Measurements from ENCODE around the gene MEGF8.
"Not testable (repeated sequence)": the region's sequence is repeated elsewhere in the genome, so short reads cannot be mapped to it uniquely, and the experiment has no call there.

The MEGF8 gene

GRCh38 chr19:42328854-42329253 is 3.4 kb downstream of the MEGF8 start:
- no peak for DNase-seq (ENCODE audit: extremely low read depth, low read depth)
- no peak for TF ChIP-seq CTCF (IDR thresholded peaks at IDR 0.05; ENCODE audit: low read depth, low read length, missing control alignments)
- no peak overlapping the region for H3K4me3 ChIP-seq (replicated peaks; ENCODE audit: low read depth, low read length)

- H3K4me3 ChIP-seq (replicated peaks; ENCODE audit: low read depth, low read length), result no peak overlapping the region
- DNase-seq (ENCODE audit: extremely low read depth, low read depth), result no peak
- TF ChIP-seq CTCF (IDR thresholded peaks at IDR 0.05; ENCODE audit: low read depth, low read length, missing control alignments), result no peak
These were observed 4.8 kb downstream of the MEGF8 start for GRCh38 chr19:42330241-42330711.

GRCh38 chr19:42331333-42331732 is 5.9 kb downstream of the MEGF8 start:
- H3K4me3 ChIP-seq (replicated peaks; ENCODE audit: low read depth, low read length), result not testable (repeated sequence)

GRCh38 chr19:42332059-42332458 is 6.6 kb downstream of the MEGF8 start:
- no peak overlapping the region for H3K4me3 ChIP-seq (replicated peaks; ENCODE audit: low read depth, low read length)
- TF ChIP-seq CTCF (IDR thresholded peaks at IDR 0.05; ENCODE audit: low read depth, low read length, missing control alignments), result no peak
- DNase-seq (ENCODE audit: extremely low read depth, low read depth), result no peak

More at GRCh38 chr19:42331333-42331732, 5.9 kb downstream of the MEGF8 start:
- not testable (repeated sequence) for DNase-seq (ENCODE audit: extremely low read depth, low read depth)

- no peak for TF ChIP-seq CTCF (IDR thresholded peaks at IDR 0.05; ENCODE audit: low read depth, low read length, missing control alignments)
- DNase-seq (ENCODE audit: extremely low read depth, low read depth), result no peak
- H3K4me3 ChIP-seq (replicated peaks; ENCODE audit: low read depth, low read length), result no peak overlapping the region
These were observed 7.6 kb downstream of the MEGF8 start for GRCh38 chr19:42333018-42333417.

GRCh38 chr19:42333975-42334696 is 8.7 kb downstream of the MEGF8 start:
- no peak for DNase-seq (ENCODE audit: extremely low read depth, low read depth)
- no peak for TF ChIP-seq CTCF (IDR thresholded peaks at IDR 0.05; ENCODE audit: low read depth, low read length, missing control alignments)
- no peak overlapping the region for H3K4me3 ChIP-seq (replicated peaks; ENCODE audit: low read depth, low read length)

GRCh38 chr19:42334697-42335373 is 9.4 kb downstream of the MEGF8 start:
- H3K4me3 ChIP-seq (replicated peaks; ENCODE audit: low read depth, low read length), result no peak overlapping the region
- TF ChIP-seq CTCF (IDR thresholded peaks at IDR 0.05; ENCODE audit: low read depth, low read length, missing control alignments), result no peak
- no peak for DNase-seq (ENCODE audit: extremely low read depth, low read depth)

All from HFF-Myc (cell line).